ENCODE measurements around the gene NOP9.

NOP9 gene

GRCh38 chr14:24263848-24264247 is 35.8 kb upstream of the NOP9 start:
- DNase-seq (ENCODE audit: low spot score) = no peak

- no peak for DNase-seq (ENCODE audit: low spot score)
Observed at GRCh38 chr14:24264298-24264697, 35.4 kb upstream of the NOP9 start.

DNA sequence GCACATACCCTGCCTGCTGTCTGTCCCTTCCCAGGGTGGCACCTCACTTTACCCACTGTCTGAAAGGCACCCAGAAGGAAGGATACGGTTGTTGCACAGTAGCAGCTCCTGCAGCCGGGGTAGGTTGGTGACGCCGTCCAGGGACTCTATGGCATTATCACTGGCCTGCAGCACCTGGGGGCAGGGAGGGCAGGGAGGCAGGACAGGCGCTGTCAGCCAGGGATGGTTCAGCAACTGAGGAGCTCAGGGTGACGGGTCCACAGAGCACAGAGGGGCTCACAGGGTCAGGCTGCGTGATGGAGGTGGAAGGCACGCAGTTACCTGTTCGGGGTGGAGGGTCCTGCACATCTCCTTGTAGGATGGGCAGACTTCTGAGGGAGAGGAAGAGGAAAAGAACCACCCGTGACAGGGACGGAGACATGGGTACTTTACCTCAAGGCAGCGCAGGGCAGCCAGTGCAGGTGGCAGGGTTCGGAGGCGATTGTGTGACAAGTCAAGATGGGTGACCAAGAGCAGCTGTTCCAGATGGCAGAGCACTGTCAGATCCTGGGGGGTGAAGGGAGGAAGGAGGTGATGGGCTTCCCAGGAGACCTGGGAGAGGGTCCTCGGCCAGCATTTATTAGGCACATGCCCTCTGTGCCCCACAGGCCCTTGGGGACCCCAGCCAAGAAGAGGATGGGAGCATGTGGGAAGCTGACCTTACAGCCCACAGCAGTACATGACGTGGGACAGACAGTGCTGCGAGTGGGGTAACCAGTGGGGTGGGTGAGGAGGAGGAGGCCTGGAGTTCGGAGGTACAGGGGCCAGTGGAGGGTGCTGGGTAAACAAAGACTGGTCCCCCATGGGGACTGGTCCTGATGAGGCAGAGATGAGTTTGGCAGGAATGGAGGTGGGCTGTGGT is 33.1 kb upstream of the NOP9 start:
- no peak for DNase-seq (ENCODE audit: low spot score)

- DNase-seq (ENCODE audit: low spot score) = no peak
Observed at GRCh38 chr14:24267516-24267915, 32.1 kb upstream of the NOP9 start.

- DNase-seq (ENCODE audit: low spot score) = no peak
Observed at GRCh38 chr14:24268225-24268624, 31.4 kb upstream of the NOP9 start.

- no peak for DNase-seq (ENCODE audit: low spot score)
Observed at GRCh38 chr14:24269368-24269767, 30.3 kb upstream of the NOP9 start.

DNA sequence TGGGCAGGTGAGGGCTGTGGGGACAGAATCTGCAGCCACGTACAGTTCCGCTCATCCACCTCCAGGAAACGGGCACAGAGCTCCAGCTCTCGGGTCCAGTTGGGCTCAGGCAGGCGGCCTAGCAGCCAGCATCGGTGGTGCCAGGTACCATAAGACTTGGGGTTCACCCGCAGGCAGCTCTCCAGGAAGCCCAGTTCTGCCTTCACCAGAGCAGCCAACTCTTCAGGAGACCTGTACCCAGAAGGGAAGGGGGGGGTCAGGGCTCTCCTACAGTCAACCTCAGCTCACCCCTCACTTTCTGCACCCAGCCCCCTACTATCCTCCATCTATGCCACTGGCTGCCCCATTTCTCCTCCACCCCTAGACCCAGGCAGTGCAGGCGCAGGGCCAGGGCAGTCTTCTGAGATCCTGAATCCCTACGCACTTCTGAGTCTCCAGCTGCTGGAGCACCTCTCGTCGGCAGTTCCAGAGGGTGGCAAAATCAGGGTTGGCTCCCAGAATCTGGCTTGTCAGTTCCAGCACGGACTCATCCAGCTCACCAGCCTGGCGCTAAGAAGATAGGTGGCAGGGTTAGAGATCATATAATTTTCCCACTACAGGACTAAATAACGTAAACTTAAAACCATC is 29.6 kb upstream of the NOP9 start:
- no peak for DNase-seq (ENCODE audit: low spot score)

- no peak for DNase-seq (ENCODE audit: low spot score)
Observed at GRCh38 chr14:24270537-24271133, 29.0 kb upstream of the NOP9 start.

DNA sequence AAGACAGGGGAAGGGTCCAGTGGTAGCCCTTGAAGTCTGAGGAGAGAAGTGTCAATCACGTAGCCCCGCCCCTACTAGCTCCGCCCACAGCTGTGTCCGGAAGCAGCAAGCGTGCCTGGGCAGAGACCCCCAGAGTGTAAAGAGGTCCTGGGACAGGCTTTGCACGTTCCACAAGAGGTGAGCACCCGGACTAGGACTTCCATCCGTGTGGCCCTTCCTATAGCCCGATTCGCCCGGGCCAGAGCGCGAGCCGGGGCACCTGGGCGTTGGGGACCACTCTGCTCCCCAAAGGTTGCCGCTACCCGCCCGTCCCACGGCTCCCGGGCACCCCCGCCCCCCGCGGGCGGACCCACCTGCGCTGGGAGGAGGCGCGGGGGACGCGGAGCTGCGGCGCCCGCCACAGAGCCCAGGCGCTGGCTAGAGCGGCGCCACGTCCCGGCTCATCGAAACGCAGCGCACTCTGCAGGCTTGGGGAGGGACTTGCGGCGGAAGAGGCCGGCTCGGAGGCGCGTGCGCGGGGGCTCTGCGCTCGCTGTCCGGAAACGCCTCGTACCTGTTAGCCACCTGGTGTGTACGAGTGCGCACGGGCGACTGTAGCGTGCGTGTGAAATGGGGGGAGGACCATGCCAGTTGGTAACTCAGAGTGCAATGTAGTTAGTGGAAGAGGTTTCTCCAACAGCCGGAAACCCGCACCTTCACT is 28.4 kb upstream of the NOP9 start, which contains the start of gene RABGGTA:
RABGGTA (minus strand) TSS at position 464 of the 700 bp plus-strand sequence. CDS start 482 bp downstream, outside the sequence.
- peak; percentile 96 for DNase-seq (ENCODE audit: low spot score)

- DNase-seq (ENCODE audit: low spot score) = no peak
Observed at GRCh38 chr14:24271834-24272263, 27.8 kb upstream of the NOP9 start.

GRCh38 chr14:24272467-24272866 is 27.2 kb upstream of the NOP9 start:
- DNase-seq (ENCODE audit: low spot score) = no peak

- no peak for DNase-seq (ENCODE audit: low spot score)
Observed at GRCh38 chr14:24273422-24273998, 26.1 kb upstream of the NOP9 start.

DNA sequence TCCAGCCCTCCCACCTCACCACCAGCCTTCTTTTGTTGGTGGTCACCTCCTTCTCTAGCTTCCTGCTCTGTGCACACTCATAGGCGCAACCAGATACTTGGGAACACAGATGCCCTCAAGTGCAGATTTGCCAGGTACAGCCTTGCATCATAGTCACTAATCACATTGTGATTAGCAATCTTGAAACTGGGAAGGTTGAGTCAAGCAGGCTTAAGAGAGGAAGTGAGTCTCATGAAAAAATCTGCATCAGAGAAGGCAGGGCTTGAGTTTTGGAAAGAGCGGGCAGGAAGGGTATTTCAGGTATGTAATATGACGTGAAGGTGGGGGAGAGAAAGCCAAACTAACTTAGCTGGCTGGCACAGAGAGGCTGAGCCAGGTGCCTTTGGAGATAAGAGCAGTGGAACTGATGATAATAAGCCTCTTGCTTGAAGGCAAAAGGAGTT is 25.5 kb upstream of the NOP9 start:
- no peak for DNase-seq (ENCODE audit: low spot score)

GRCh38 chr14:24277071-24277470 is 22.6 kb upstream of the NOP9 start:
- DNase-seq (ENCODE audit: low spot score) = no peak

DNA sequence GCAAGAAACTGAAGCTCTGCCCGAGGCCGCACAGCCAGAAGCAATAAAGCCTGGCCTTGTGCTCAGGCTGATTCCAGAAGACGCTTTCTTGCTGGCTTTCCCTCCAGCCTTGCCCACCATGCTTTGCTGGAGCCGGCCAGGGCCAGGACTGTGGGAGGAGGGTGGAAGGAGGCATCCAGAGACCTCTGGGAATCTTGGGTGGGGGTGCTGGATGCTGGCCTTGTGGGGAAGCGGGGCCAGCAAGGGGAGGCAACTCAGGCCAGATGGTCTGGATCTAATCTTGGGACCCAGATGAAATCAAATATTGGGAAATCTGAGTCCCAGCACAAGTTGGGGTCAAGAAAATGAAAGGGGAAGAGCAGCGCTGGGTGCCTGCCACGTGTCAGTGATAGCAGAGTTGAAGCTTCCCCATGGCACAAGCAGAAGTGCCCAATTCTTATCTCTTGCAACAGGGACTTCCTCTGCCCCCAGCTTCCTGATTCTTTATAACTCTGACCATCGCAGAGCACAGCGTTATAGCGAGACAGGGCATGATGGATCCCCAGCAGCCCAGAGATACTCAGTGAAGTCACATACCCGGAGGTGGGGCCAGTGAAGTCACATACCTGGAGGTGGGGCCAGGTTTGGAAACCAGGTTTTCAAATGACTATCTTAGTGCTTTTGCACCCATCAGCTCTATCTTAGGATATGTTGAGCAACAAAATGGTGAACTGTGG is 21.9 kb upstream of the NOP9 start:
- DNase-seq (ENCODE audit: low spot score) = no peak

GRCh38 chr14:24278424-24278823 is 21.2 kb upstream of the NOP9 start:
- DNase-seq (ENCODE audit: low spot score) = no peak

GRCh38 chr14:24279301-24280186 is 20.1 kb upstream of the NOP9 start:
- no peak for DNase-seq (ENCODE audit: low spot score)

GRCh38 chr14:24280797-24281460 is 18.7 kb upstream of the NOP9 start:
- DNase-seq (ENCODE audit: low spot score) = no peak

DNA sequence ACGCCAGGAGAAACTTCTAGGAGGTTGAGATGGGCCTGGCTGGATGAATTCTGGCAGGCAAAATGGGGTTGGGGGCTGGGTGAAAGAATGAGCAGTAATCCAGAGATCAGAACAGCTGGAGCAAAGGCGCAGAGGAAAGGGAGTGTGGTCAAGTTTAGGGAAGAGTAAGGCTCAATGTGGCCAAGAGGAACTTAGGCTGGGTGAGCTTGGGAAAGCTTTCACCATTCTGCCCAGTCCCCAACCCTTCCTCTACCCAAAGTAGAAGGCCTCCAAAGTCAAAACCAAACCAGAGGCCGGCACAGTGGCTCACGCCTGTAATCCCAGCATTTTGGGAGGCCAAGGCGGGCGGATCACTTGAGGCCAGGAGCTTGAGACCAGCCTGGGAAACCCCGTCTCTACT is 18.0 kb upstream of the NOP9 start:
- no peak for DNase-seq (ENCODE audit: low spot score)

- no peak for DNase-seq (ENCODE audit: low spot score)
Observed at GRCh38 chr14:24282736-24283135, 16.9 kb upstream of the NOP9 start.

Measured in hepatic stellate cell (primary cell).